GM10266 (cell line): ENCODE data around the gene C1orf74.
"Not testable (repeated sequence)": the region's sequence is repeated elsewhere in the genome, so short reads cannot be mapped to it uniquely, and the experiment has no call there.

Source experiments
- DNase-seq: peaks from one replicate; pipeline ENCODE4 v3.0.0; 2012; ENCODE audit errors: extremely low spot score
- CTCF ChIP-seq: IDR thresholded peaks from 2 replicates; pipeline ENCODE4 v1.5.1; 2012; ENCODE audit warnings: mild to moderate bottlenecking, low read depth; ENCODE audit not compliant: control insufficient read depth, insufficient read depth; ENCODE audit errors: missing control alignments

Gene C1orf74

GRCh38 chr1:209805341-209805781 is 21.0 kb upstream of the C1orf74 start:
- no peak for DNase-seq

DNA sequence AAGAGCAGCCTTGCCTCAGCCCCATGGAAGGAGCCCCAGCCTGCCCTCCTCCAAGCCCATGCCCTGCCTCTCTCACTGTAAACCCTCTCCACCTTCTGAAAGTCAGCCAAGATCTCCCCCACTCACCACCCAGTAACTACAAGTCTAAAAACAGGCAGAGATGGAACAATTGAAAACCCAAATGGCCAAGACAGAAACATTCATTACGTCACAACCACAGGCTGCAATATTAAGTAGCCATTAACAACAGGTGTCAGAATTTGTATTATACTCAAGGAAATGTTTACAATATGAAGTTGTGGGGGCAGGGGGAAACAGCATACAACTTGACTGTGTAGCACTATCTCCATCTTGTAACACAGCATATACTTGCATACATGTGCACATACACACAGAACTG is 19.2 kb upstream of the C1orf74 start:
- DNase-seq: no peak
- no peak for TF ChIP-seq CTCF

More at GRCh38 chr1:209805341-209805781, 21.0 kb upstream of the C1orf74 start:
- TF ChIP-seq CTCF: no peak

- DNase-seq: no peak
- no peak for TF ChIP-seq CTCF
Measured at GRCh38 chr1:209802780-209803152, 18.4 kb upstream of the C1orf74 start.

- TF ChIP-seq CTCF: no peak
- no peak for DNase-seq
Measured at GRCh38 chr1:209802117-209802779, 17.9 kb upstream of the C1orf74 start.

- DNase-seq: no peak
- no peak for TF ChIP-seq CTCF
Measured at GRCh38 chr1:209800984-209801834, 16.9 kb upstream of the C1orf74 start.

DNA sequence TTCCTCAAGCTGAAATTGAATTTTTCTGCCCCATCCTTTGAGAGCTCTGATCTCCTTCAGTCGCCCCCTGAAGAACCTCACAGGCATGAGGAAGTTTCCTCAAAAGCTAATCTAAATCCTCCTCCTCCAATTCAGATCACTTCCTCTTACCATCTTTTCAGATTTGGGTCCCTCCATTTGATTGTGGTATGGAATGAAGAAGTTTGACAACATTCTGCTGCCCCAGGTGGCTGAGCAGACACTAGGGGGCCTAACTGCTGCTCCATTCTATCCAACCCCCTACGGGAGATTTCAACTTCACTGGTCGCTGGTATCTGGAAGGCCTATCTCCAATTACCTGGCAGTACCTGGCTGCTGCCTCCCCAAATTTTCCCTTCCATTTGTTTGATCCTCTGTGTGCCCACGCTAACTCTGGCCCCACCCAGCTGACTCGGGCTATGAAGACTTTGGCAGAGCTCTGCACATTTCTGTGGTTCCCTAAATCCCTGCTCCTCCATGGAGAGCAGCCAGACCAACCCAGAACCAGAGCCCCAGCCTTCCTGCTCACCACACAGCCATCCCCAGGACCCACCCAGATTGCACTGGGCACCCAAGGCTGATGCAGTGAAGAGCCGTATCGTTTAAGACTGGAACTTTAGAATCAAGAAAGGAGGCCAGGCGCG is 13.8 kb upstream of the C1orf74 start:
- no peak for DNase-seq
- no peak for TF ChIP-seq CTCF

- not testable (repeated sequence) for DNase-seq
Measured at GRCh38 chr1:209793711-209794110, 9.4 kb upstream of the C1orf74 start.
